Dedifferentiated amniotic fluid mesenchymal stem cell (primary cell): ENCODE data around the gene PRKCB.

Experiments
- DNase-seq: peaks from one replicate; pipeline ENCODE4 v3.0.0-alpha.2; 2016; ENCODE audit errors: extremely low spot score

Gene PRKCB

GRCh38 chr16:23968176-23968575 is 132.4 kb downstream of the PRKCB start:
- no peak for DNase-seq

- DNase-seq = no peak
Observed at GRCh38 chr16:23969468-23970297, 133.9 kb downstream of the PRKCB start.

GRCh38 chr16:23974223-23974622 is 138.4 kb downstream of the PRKCB start:
- no peak for DNase-seq

GRCh38 chr16:23975293-23975692 is 139.5 kb downstream of the PRKCB start:
- DNase-seq = no peak

GRCh38 chr16:23976091-23976490 is 140.3 kb downstream of the PRKCB start:
- DNase-seq = no peak

GRCh38 chr16:23976524-23976923 is 140.7 kb downstream of the PRKCB start:
- DNase-seq = no peak

- DNase-seq = no peak
Observed at GRCh38 chr16:23979441-23979840, 143.7 kb downstream of the PRKCB start.

GRCh38 chr16:23979982-23980381 is 144.2 kb downstream of the PRKCB start:
- no peak for DNase-seq

- DNase-seq = no peak
Observed at GRCh38 chr16:23981429-23982399, 145.9 kb downstream of the PRKCB start.

- DNase-seq = no peak
Observed at GRCh38 chr16:23986455-23986854, 150.7 kb downstream of the PRKCB start.

- DNase-seq = no peak
Observed at GRCh38 chr16:23987443-23987842, 151.7 kb downstream of the PRKCB start.

GRCh38 chr16:23990507-23990906 is 154.7 kb downstream of the PRKCB start:
- no peak for DNase-seq

GRCh38 chr16:23991066-23991465 is 155.3 kb downstream of the PRKCB start:
- no peak for DNase-seq

GRCh38 chr16:23994615-23995014 is 158.8 kb downstream of the PRKCB start:
- DNase-seq = no peak

- DNase-seq = no peak
Observed at GRCh38 chr16:23996258-23996955, 160.6 kb downstream of the PRKCB start.

GRCh38 chr16:23998771-23999170 is 163.0 kb downstream of the PRKCB start:
- no peak for DNase-seq

GRCh38 chr16:23999663-24000062 is 163.9 kb downstream of the PRKCB start:
- no peak for DNase-seq

- DNase-seq = no peak
Observed at GRCh38 chr16:24001710-24002109, 165.9 kb downstream of the PRKCB start.

GRCh38 chr16:24002619-24003018 is 166.8 kb downstream of the PRKCB start:
- no peak for DNase-seq

- no peak for DNase-seq
Observed at GRCh38 chr16:24005577-24005976, 169.8 kb downstream of the PRKCB start.

GRCh38 chr16:24007391-24007790 is 171.6 kb downstream of the PRKCB start:
- no peak for DNase-seq

GRCh38 chr16:24007934-24008333 is 172.2 kb downstream of the PRKCB start:
- DNase-seq = no peak
